Fibroblast of lung (primary cell): Measurements from ENCODE around the gene SDHC. TPM values are rescaled to one million over a fixed set of nuclear protein-coding genes. Genes with fewer than 3 reads are reported as not detected.

Source experiments
- DNase-seq, 2 donors: peaks; one replicate each; pipeline versions ENCODE4 v3.0.0 to v3.0.0-alpha.2; 2010; ENCODE audit warnings: low read depth in 2 of 2
- H2AFZ ChIP-seq: 2 replicates; pipeline ENCODE4 v1.5.1; 2012; ENCODE audit warnings: low read length, control low read depth, inconsistent platforms
- H3K27ac ChIP-seq: 2 replicates; pipeline ENCODE4 v1.5.1; 2011; ENCODE audit warnings: low read length, control low read depth; ENCODE audit not compliant: insufficient read depth
- H3K27me3 ChIP-seq: 2 replicates; pipeline ENCODE4 v1.5.1; 2011; ENCODE audit warnings: mild to moderate bottlenecking, low read length; ENCODE audit not compliant: control insufficient read depth, insufficient read depth
- H3K36me3 ChIP-seq: 2 replicates; pipeline ENCODE4 v1.5.1; 2011; ENCODE audit warnings: low read length; ENCODE audit not compliant: control insufficient read depth, insufficient read depth
- H3K4me1 ChIP-seq: 2 replicates; pipeline ENCODE4 v1.5.1; 2011; ENCODE audit warnings: low read length; ENCODE audit not compliant: control insufficient read depth, insufficient read depth; ENCODE audit errors: extremely low read depth
- H3K4me2 ChIP-seq: 2 replicates; pipeline ENCODE4 v1.5.1; 2011; ENCODE audit warnings: low read length, control low read depth; ENCODE audit not compliant: insufficient read depth; ENCODE audit errors: extremely low read depth
- H3K4me3 ChIP-seq, 4 experiments: fragments of 200-600 bp in 1 of 4; sonication (generic) in 1 of 4; replicated peaks in 1 of 4; 2 replicates each; pipeline ENCODE4 v1.5.1; 2011 to 2016; ENCODE audit warnings: low read length in 4 of 4, low read depth in 3 of 4, mild to moderate bottlenecking in 3 of 4, control low read depth in 2 of 4, inconsistent platforms in 1 of 4, mixed read lengths in 1 of 4; ENCODE audit not compliant: insufficient read depth in 1 of 4; ENCODE audit errors: control extremely low read depth in 1 of 4
- H3K79me2 ChIP-seq: 2 replicates; pipeline ENCODE4 v1.5.1; 2012; ENCODE audit warnings: mild to moderate bottlenecking, low read length, inconsistent platforms; ENCODE audit not compliant: control insufficient read depth, insufficient read depth
- H3K9ac ChIP-seq: 2 replicates; pipeline ENCODE4 v1.5.1; 2011; ENCODE audit warnings: mild to moderate bottlenecking, low read length, control low read depth; ENCODE audit not compliant: insufficient read depth
- H3K9me3 ChIP-seq: 2 replicates; pipeline ENCODE4 v1.5.1; 2012; ENCODE audit warnings: low read depth, low read length; ENCODE audit not compliant: control insufficient read depth, insufficient read depth
- H4K20me1 ChIP-seq: 2 replicates; pipeline ENCODE4 v1.5.1; 2011; ENCODE audit warnings: low read length; ENCODE audit not compliant: control insufficient read depth, insufficient read depth; ENCODE audit errors: extremely low read depth
- CTCF ChIP-seq, 2 donors: IDR thresholded peaks in 1 of 2; conservative IDR thresholded peaks in 1 of 2; 1 replicate in 1 of 2; 2 replicates in 1 of 2; pipeline ENCODE4 v1.5.1; 2011 to 2012; ENCODE audit warnings: low read length in 2 of 2, control low read depth in 1 of 2, inconsistent platforms in 1 of 2, low read depth in 1 of 2, mild to moderate bottlenecking in 1 of 2
- EZH2 ChIP-seq: IDR thresholded peaks from 2 replicates; pipeline ENCODE4 v1.5.1; 2012; ENCODE audit warnings: low read length, control low read depth, mild to moderate bottlenecking; ENCODE audit errors: missing control alignments
- polyA plus RNA-seq, 2 donors: library from polyadenylated mRNA; depleted of rRNA in 1 of 2; stranded (reverse) in 1 of 2; unstranded in 1 of 2; fragments of >200 nt; gene quantifications; 2 replicates each; pipeline ENCODE4 v1.2.1, GENCODE V29; 2011 to 2012; ENCODE audit warnings: missing spikeins in 1 of 2
- total RNA-seq: library from RNA; depleted of rRNA; stranded (reverse); fragments of >200 nt; gene quantifications from 2 replicates; pipeline ENCODE4 v1.2.1, GENCODE V29; 2014

The SDHC gene
- total and polyA plus RNA-seq, 2 donors (not counting 1 experiment from before 2014, with no cell fraction given), result 24.8 to 484 TPM

GRCh38 chr1:161266836-161267235 lies 47.3 kb upstream of the SDHC start:
- H3K79me2 ChIP-seq, result no peaks in the 10 kb centered on the region
- H2AFZ ChIP-seq, result no peak overlapping the region
- no peaks in the 10 kb centered on the region for H3K4me1 ChIP-seq
- no peak for DNase-seq
- H4K20me1 ChIP-seq, result no peaks in the 10 kb centered on the region
- TF ChIP-seq CTCF (conservative IDR thresholded peaks at IDR 0.05 in 1 of 2, IDR thresholded peaks at IDR 0.05 in 1 of 2; ENCODE audit: low read depth in 1 of 2, low read length in 2 of 2) (no peak), EZH2 (no peak)
- H3K36me3 ChIP-seq, result no peaks in the 10 kb centered on the region
- H3K27me3 ChIP-seq, result peaks cover 3% of the 10 kb centered on the region
- H3K9ac ChIP-seq, result no peak overlapping the region
- H3K4me2 ChIP-seq, result no peak overlapping the region
- H3K4me3 ChIP-seq, result no peak overlapping the region
- H3K9me3 ChIP-seq, result no peaks in the 10 kb centered on the region
- no peak overlapping the region for H3K27ac ChIP-seq

- peaks cover 3% of the 10 kb centered on the region for H3K27me3 ChIP-seq
- no peak for DNase-seq
- TF ChIP-seq CTCF (conservative IDR thresholded peaks at IDR 0.05 in 1 of 2, IDR thresholded peaks at IDR 0.05 in 1 of 2; ENCODE audit: low read depth in 1 of 2, low read length in 2 of 2) (no peak), EZH2 (no peak)
Observed at GRCh38 chr1:161267321-161267720, 46.9 kb upstream of the SDHC start.

GRCh38 chr1:161273402-161273801 lies 40.8 kb upstream of the SDHC start:
- no peak for DNase-seq
- Histone ChIP-seq H2AFZ (no peak overlapping the region), H3K9ac (no peak overlapping the region)

More at GRCh38 chr1:161267321-161267720, 46.9 kb upstream of the SDHC start:
- Histone ChIP-seq H3K79me2 (no peaks in the 10 kb centered on the region), H3K4me2 (no peak overlapping the region), H3K4me1 (no peaks in the 10 kb centered on the region), H3K27ac (no peak overlapping the region), H4K20me1 (no peaks in the 10 kb centered on the region), H2AFZ (no peak overlapping the region), H3K9ac (no peak overlapping the region), H3K36me3 (no peaks in the 10 kb centered on the region), H3K9me3 (no peaks in the 10 kb centered on the region), H3K4me3 (no peak overlapping the region)

More at GRCh38 chr1:161273402-161273801, 40.8 kb upstream of the SDHC start:
- H3K9me3 ChIP-seq, result no peaks in the 10 kb centered on the region
- no peaks in the 10 kb centered on the region for H3K27me3 ChIP-seq
- H3K4me2 ChIP-seq, result no peak overlapping the region
- H3K4me1 ChIP-seq, result no peaks in the 10 kb centered on the region
- no peaks in the 10 kb centered on the region for H3K79me2 ChIP-seq
- no peak for TF ChIP-seq CTCF (conservative IDR thresholded peaks at IDR 0.05 in 1 of 2, IDR thresholded peaks at IDR 0.05 in 1 of 2; ENCODE audit: low read depth in 1 of 2, low read length in 2 of 2)
- TF ChIP-seq EZH2, result no peak
- no peak overlapping the region for H3K4me3 ChIP-seq
- H3K36me3 ChIP-seq, result no peaks in the 10 kb centered on the region
- H4K20me1 ChIP-seq, result no peaks in the 10 kb centered on the region
- no peak overlapping the region for H3K27ac ChIP-seq
